ENCODE measurements around the gene CISD1. TPM values are rescaled to one million over a fixed set of nuclear protein-coding genes. Genes with fewer than 3 reads are reported as not detected.

CISD1 gene
- total RNA-seq, 6 experiments from 2014 or later: 25.2 to 40.9 (median 26.4) TPM

DNA sequence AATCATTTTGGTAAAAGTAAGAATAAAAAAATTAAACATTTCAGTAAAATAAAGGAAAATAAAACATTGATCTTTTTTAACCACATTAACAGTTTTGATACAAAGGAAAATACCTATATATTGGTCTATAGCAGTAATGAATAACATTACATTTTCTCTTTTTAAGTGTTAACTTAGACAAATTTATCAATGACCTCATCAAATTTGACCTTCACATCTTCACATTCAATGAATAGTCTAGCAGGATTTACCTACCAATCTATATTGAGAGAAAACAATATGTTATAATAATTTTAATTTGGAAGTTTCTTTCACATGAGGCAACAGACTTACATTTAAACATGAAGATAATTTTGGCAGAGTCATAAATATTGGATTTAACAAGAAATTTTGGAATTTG lies 47.9 kb downstream of the CISD1 start:
- intact Hi-C loops (cut with DNase I): no loop called here
- Histone ChIP-seq H3K9me3 (no peaks in the 10 kb centered on the region), H3K27ac (no peak overlapping the region), H3K4me1 (no peaks in the 10 kb centered on the region), H3K27me3 (no peaks in the 10 kb centered on the region), H3K36me3 (no peaks in the 10 kb centered on the region), H3K4me3 (no peak overlapping the region)
- TF ChIP-seq, protein P1, sequence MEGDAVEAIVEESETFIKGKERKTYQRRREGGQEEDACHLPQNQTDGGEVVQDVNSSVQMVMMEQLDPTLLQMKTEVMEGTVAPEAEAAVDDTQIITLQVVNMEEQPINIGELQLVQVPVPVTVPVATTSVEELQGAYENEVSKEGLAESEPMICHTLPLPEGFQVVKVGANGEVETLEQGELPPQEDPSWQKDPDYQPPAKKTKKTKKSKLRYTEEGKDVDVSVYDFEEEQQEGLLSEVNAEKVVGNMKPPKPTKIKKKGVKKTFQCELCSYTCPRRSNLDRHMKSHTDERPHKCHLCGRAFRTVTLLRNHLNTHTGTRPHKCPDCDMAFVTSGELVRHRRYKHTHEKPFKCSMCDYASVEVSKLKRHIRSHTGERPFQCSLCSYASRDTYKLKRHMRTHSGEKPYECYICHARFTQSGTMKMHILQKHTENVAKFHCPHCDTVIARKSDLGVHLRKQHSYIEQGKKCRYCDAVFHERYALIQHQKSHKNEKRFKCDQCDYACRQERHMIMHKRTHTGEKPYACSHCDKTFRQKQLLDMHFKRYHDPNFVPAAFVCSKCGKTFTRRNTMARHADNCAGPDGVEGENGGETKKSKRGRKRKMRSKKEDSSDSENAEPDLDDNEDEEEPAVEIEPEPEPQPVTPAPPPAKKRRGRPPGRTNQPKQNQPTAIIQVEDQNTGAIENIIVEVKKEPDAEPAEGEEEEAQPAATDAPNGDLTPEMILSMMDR (IDR thresholded peaks at IDR 0.05): no peak
- TF ChIP-seq POLR2A (IDR thresholded peaks at IDR 0.05): no peak
- DNase-seq: no peak
- ATAC-seq: no peak

- no peaks in the 10 kb centered on the region for H3K27me3 ChIP-seq
- ATAC-seq (no peak), DNase-seq (no peak)
- no peak for TF ChIP-seq POLR2A (IDR thresholded peaks at IDR 0.05)
- TF ChIP-seq, protein P1 (IDR thresholded peaks at IDR 0.05): no peak
- H3K4me3 ChIP-seq: no peak overlapping the region
- H3K36me3 ChIP-seq: no peaks in the 10 kb centered on the region
- intact Hi-C loops (cut with DNase I): no loop called here
- no peak overlapping the region for H3K27ac ChIP-seq
- no peaks in the 10 kb centered on the region for H3K9me3 ChIP-seq
- H3K4me1 ChIP-seq: no peaks in the 10 kb centered on the region
- WGBS (ENCODE audit: insufficient coverage, low coverage, low lambda C conversion rate, missing lambda C conversion rate): 60% methylated on average over 1 of the region's 2 CpGs
These were observed 49.4 kb downstream of the CISD1 start for GRCh38 chr10:58318346-58318745.

- DNase-seq (no peak), ATAC-seq (peak in 1 of 4 donors; percentile 30)
- 83% methylated on average over 1 of the region's 1 CpG for WGBS (ENCODE audit: insufficient coverage, low coverage, low lambda C conversion rate, missing lambda C conversion rate)
- Histone ChIP-seq H3K9me3 (no peaks in the 10 kb centered on the region), H3K4me1 (no peaks in the 10 kb centered on the region), H3K36me3 (no peaks in the 10 kb centered on the region), H3K27ac (no peak overlapping the region), H3K4me3 (no peak overlapping the region), H3K27me3 (no peaks in the 10 kb centered on the region)
- intact Hi-C loops (cut with DNase I): no loop called here
- no peak for TF ChIP-seq POLR2A (IDR thresholded peaks at IDR 0.05)
- TF ChIP-seq, protein P1 (IDR thresholded peaks at IDR 0.05): no peak
These were observed 50.6 kb downstream of the CISD1 start for GRCh38 chr10:58319599-58319998.

DNA sequence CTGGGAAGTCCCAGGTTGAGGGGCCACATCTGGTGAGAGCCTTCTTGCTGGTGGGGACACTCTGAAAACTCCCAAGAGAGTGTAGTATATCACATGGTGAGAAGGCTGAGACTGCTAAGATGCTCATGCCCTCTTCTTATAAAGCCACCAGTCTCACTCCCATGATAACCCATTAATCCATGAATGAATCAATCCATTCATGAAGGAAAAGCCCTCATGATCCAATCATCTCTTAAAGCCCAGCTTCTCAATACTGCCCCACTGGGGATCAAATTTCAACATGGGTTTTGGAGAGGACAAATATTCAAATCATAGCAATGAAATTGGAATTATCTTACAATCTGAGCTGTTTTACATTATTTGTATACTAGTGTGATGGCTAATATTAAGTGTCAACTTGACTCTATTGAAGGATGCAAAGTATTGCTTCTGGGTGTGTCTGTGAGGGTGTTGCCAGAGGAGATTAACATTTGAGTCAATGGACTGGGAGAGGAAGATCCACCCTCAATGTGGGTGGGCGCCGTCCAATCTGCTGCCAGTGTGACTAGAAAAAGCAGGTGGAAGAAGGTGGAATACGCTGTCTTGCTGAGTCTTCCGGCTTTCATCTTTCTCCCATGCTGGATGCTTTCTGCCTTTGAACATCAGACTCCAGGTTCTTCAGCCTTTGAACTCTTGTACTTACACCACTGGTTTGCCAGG lies 51.5 kb downstream of the CISD1 start:
- ATAC-seq (no peak), DNase-seq (no peak)
- WGBS (ENCODE audit: insufficient coverage, low coverage, low lambda C conversion rate, missing lambda C conversion rate): 79% methylated on average over 2 of the region's 4 CpGs
- Histone ChIP-seq H3K27me3 (no peaks in the 10 kb centered on the region), H3K9me3 (no peaks in the 10 kb centered on the region), H3K27ac (no peak overlapping the region), H3K4me1 (no peaks in the 10 kb centered on the region), H3K4me3 (no peak overlapping the region), H3K36me3 (no peaks in the 10 kb centered on the region)
- TF ChIP-seq POLR2A (IDR thresholded peaks at IDR 0.05): no peak
- TF ChIP-seq, protein P1 (IDR thresholded peaks at IDR 0.05): no peak
- intact Hi-C loops (cut with DNase I): no loop called here

Data from right lobe of liver (tissue), 6 donors.